PFSK-1 (cell line): ENCODE data around the gene DMRTA2.

Source experiments
- POLR2AphosphoS5 ChIP-seq: IDR thresholded peaks from 2 replicates; pipeline ENCODE4 v1.6.1; 2012; ENCODE audit warnings: low read depth, mild to moderate bottlenecking, control low read depth, low read length, moderate library complexity
- SIN3A ChIP-seq: IDR thresholded peaks from 2 replicates; pipeline ENCODE4 v1.6.1; 2012; ENCODE audit warnings: mild to moderate bottlenecking, low read length, moderate library complexity, borderline replicate concordance; ENCODE audit not compliant: insufficient read depth
- TAF1 ChIP-seq: IDR thresholded peaks from 2 replicates; pipeline ENCODE4 v1.6.1; 2012; ENCODE audit warnings: low read length, control low read depth, borderline replicate concordance; ENCODE audit not compliant: insufficient read depth
- TF ChIP-seq, protein P1 (sequence below), 2 experiments: IDR thresholded peaks; 2 replicates each; pipeline versions ENCODE4 v1.6.1 to v1.8.0; 2011 to 2012; ENCODE audit warnings: low read depth in 2 of 2, low read length in 2 of 2, control low read depth in 1 of 2, inconsistent platforms in 1 of 2, mild to moderate bottlenecking in 1 of 2, moderate library complexity in 1 of 2; ENCODE audit not compliant: insufficient read depth in 1 of 2

DNA sequence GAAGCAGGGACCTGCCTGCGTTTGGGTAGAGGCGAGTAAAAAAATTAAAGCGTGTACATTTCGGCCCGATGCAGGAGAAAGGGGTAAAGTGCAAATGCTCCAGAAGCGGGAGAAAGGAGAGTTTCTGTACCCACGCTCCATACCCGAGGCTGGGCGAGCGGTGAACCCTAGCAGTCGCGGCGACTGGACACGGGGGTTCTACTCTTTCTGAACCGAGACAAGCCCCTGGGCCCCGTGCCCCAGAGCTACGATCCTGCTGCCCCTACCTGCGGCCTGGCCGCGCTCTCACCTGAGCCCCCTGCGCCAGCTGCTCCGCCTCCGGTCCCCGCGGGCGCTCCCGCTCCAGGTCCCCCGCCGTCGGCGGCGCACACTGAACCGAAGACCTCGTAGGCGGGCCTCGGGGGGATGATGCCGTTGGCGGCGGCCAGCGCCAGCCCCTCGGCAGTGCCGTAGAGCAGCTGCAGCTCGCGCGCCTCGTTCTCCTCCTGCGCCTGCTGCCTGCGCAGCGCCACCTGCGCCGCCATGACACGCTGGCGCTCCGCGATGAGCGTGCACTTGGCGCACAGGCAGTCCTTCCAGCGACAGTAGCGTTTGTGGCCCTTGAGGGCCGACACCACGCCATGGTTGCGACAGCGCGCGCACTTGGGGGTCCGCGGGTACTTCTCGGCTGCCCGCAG, 2.4 kb downstream of the DMRTA2 start:
- TF ChIP-seq POLR2AphosphoS5 (no peak), TAF1 (no peak), SIN3A (no peak)
- TF ChIP-seq, protein P1, sequence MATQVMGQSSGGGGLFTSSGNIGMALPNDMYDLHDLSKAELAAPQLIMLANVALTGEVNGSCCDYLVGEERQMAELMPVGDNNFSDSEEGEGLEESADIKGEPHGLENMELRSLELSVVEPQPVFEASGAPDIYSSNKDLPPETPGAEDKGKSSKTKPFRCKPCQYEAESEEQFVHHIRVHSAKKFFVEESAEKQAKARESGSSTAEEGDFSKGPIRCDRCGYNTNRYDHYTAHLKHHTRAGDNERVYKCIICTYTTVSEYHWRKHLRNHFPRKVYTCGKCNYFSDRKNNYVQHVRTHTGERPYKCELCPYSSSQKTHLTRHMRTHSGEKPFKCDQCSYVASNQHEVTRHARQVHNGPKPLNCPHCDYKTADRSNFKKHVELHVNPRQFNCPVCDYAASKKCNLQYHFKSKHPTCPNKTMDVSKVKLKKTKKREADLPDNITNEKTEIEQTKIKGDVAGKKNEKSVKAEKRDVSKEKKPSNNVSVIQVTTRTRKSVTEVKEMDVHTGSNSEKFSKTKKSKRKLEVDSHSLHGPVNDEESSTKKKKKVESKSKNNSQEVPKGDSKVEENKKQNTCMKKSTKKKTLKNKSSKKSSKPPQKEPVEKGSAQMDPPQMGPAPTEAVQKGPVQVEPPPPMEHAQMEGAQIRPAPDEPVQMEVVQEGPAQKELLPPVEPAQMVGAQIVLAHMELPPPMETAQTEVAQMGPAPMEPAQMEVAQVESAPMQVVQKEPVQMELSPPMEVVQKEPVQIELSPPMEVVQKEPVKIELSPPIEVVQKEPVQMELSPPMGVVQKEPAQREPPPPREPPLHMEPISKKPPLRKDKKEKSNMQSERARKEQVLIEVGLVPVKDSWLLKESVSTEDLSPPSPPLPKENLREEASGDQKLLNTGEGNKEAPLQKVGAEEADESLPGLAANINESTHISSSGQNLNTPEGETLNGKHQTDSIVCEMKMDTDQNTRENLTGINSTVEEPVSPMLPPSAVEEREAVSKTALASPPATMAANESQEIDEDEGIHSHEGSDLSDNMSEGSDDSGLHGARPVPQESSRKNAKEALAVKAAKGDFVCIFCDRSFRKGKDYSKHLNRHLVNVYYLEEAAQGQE (IDR thresholded peaks at IDR 0.05; ENCODE audit: insufficient read depth in 1 of 2, low read depth in 2 of 2, low read length in 2 of 2): no peak
